Measurements from ENCODE around the gene IGF2BP3. TPM values are rescaled to one million over a fixed set of nuclear protein-coding genes. Genes with fewer than 3 reads are reported as not detected.
"Not testable (repeated sequence)": the region's sequence is repeated elsewhere in the genome, so short reads cannot be mapped to it uniquely, and the experiment has no call there.

IGF2BP3 gene
- total RNA-seq, 1 experiment from 2014 or later = 44.1 TPM

- DNase-seq (ENCODE audit: low read depth) = no peak
Measured at GRCh38 chr7:23426876-23427275, 43.4 kb downstream of the IGF2BP3 start.

DNA sequence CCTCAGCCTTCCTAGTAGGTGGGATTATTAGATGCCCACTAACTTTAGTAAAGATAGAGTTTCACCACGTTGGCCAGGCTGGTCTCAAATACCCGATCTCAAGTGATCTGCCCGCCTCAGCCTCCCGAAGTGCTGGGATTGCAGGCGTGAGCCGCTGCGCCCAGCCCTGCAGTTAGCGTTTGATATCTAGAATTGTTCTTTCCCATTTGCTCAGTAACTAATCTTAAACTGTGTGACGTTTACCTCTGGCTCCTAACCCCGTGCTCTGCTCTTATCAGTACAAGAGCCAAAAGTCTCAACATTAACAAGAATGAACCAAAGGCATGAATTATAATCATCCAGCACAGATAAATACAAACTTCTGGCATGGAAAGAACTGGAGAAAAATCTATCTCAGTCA lies 47.4 kb downstream of the IGF2BP3 start:
- no peak for DNase-seq (ENCODE audit: low read depth)

GRCh38 chr7:23422384-23422783 lies 47.9 kb downstream of the IGF2BP3 start:
- DNase-seq (ENCODE audit: low read depth) = no peak

- DNase-seq (ENCODE audit: low read depth) = no peak
Measured at GRCh38 chr7:23419845-23420244, 50.4 kb downstream of the IGF2BP3 start.

GRCh38 chr7:23419160-23419559 lies 51.1 kb downstream of the IGF2BP3 start:
- no peak for DNase-seq (ENCODE audit: low read depth)

DNA sequence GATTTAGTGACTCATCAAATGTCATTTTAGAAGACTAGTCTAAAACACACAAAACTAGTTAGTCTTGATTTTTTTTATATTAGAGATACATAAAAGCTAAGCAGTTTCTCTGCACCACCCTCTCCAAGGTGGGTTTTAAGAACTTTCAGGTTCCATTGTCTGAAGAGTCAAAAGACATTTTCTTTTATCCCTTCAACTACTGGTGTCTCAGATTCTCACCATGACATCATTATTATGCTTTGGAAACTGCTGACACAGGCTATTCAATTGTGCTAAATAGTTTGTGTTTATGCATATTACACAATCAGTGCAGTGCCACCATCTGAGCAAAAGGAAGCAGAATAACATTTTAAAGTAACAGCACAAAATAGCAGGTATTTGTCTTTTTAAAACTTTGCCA lies 52.2 kb downstream of the IGF2BP3 start:
- no peak for DNase-seq (ENCODE audit: low read depth)

DNA sequence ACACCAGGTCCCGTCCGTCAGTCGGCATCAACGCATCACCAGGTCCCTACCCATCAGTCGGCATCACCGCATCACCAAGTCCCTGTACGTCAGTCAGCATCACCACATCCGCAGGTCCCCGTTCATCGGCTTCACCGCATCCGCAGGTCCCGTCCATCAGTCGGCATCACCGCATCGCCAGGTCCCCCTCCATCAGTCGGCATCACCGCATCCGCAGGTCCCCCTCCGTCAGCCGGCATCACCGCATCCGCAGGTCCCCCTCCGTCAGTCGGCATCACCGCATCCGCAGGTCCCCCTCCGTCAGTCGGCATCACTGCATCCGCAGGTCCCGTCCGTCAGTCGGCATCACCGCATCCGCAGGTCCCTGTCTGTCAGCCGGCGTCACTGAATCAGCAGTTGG lies 55.1 kb downstream of the IGF2BP3 start:
- DNase-seq (ENCODE audit: low read depth) = no peak

GRCh38 chr7:23410446-23411183 lies 59.7 kb downstream of the IGF2BP3 start:
- no peak for DNase-seq (ENCODE audit: low read depth)

DNA sequence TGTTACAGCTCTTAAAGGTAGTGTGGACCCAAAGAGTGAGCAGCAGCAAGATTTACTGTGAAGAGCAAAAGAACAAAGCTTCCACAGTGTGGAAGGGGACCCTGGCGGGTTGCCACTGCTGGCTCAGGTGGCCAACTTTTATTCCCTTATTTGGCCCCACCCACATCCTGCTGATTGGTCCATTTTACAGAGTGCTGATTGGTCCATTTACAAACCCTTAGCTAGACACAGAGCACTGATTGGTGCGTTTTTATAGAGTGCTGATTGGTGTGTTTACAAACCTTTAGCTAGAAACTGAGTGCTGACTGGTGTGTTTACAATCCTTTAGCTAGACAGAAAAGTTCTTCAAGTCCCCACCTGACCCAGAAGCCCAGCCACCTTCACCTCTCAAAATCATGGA lies 63.7 kb downstream of the IGF2BP3 start:
- DNase-seq (ENCODE audit: low read depth) = not testable (repeated sequence)

DNA sequence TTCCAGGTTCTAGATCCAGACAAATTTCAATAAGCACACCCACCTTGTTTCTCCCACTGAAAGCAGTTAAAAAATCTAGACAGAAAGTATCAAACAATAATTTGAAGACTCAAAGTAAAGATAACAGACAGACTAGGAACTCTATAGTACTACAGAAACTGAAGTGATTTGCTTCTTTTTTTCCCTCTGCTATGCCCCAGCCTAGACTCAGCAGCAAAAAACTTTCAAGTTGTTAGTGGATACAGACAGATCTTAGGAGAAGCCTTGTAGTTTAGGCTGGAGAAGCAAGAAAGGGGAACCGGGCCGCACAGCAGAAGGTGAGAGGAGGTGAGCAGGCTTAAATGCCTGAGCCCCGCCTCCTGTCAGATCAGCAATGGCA lies 65.1 kb downstream of the IGF2BP3 start:
- DNase-seq (ENCODE audit: low read depth) = no peak

GRCh38 chr7:23404546-23405239 lies 65.6 kb downstream of the IGF2BP3 start:
- DNase-seq (ENCODE audit: low read depth) = no peak

DNA sequence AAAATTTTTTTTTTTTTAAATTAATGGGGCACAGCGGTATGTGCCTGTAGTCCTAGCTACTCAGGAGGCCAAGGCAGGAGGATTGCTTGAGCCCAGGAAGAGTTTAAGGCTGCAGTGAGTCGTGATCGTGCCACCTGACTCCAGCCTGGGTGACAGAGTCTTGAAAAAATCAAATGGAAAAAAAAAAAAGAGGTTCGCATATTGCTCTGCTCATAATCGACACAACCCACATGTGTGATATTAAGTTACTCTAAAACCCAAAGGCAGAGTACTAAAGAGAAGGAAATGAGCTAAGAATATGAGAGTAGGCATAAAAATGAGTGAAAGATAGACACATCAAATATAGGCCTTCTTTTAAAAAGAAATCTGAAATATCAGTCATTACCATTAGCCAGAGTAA lies 66.3 kb downstream of the IGF2BP3 start:
- DNase-seq (ENCODE audit: low read depth) = no peak

DNA sequence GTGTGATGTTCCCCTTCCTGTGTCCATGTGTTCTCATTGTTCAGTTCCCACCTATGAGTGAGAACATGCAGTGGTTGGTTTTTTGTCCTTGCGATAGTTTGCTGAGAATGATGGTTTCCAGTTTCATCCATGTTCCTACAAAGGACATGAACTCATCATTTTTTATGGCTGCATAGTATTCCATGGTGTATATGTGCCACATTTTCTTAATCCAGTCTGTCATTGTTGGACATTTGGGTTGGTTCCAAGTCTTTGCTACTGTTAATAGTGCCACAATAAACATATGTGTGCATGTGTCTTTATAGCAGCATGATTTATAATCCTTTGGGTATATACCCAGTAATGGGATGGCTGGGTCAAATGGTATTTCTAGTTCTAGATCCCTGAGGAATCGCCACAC lies 72.2 kb downstream of the IGF2BP3 start:
- not testable (repeated sequence) for DNase-seq (ENCODE audit: low read depth)

GRCh38 chr7:23397241-23397640 lies 73.0 kb downstream of the IGF2BP3 start:
- DNase-seq (ENCODE audit: low read depth) = no peak

DNA sequence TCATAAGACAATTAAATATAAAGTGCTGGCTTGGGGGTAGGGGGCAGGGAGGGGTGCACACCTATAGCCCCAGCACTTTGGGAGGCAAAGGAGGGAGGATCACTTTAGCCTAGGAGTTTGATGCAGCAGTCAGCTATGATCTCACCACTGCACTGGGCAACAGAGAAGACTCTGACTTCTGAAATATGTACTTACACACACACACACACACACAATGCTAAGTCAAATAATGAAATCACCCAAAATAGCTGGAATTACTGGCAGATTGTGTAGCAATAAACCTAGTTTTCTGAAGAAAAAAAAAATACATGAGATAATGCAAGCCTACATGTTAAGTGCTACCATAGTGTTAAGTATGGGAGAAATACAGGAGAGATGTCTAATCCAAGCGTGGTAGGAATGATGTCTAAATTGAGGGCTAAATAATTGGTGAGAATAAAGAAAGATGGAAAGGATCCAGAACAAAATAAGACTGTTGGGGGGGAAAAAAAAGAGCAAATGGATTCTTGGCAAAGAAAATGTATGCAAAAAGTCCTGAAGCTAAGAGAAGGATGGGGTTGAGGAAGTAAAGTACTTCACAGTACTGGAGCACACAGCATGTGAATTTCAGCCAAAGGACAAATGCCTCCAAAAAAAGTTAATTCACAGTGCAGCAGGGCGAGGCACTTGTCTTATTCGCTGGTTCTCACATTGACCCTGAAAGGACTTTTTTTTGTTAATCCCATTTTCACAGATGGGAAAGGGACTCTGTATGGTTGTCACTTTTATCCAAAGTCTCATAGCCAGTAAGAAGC lies 73.9 kb downstream of the IGF2BP3 start:
- DNase-seq (ENCODE audit: low read depth) = no peak

DNA sequence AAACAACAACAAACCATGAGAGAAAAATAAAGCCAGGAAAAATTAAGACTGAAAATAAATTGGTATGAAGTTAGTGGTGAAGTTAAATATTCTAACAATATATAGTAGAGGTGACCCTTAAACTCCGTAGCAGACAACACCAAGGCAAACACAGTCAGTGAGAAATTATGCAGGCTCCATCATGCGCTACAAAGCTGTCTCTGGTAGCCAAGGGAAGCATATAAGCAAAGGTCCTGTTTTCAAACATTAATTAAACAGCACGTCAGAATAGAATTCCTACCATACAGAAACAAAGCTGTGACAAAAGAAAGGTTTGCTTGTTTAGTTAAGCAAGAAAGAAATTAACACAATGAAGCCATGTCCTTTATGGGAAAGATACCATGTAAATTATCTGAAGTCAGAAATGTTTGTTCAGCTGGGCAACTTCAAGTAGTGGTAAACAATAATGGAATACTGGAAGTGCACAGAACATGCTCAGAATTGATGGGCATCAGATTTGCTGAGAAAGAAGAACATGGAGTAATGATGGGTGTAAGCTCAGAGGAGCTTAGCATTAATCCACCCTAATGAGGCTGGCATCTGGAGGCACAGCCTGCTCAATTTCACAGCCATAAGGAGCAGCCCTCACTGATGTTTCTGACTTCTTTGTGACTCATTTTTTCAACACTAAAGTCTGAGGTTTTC lies 75.7 kb downstream of the IGF2BP3 start:
- no peak for DNase-seq (ENCODE audit: low read depth)

DNA sequence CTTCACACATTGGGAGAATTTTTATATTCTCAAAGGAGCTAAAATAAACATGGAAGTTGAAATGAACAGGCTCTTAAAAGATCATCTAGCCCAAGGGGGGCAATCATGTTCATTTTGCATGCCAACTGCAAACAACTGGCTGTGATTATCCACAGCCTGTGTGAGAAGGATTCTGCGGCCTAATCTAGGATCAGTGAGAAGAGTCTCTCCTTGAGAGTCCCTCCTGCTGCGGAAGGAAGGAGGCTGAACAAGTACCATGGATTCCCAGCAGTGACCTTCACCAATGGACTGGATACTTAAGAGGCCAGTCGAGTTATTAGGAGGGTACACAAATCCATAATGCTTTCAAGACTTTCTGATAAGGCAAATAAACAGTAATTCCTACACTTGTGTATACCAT lies 76.7 kb downstream of the IGF2BP3 start:
- no peak for DNase-seq (ENCODE audit: low read depth)

DNA sequence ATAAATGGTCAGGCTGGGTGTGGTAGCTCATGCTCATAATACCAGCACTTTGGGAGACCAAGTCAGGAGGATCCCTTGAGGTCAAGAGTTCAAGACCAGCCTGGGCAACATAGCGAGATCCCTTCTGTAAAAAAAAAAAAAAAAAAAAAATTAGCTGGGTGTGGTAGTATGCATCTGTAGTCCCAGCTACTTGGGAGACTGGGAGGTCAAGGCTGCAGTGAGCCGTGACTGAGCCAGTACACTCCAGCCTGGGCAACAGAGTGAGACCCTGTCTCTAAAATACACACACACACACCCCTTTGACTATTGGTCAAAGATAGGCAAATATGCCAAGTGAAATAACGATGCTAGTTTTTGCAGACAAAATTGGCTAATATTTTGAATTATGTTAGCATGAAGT lies 80.6 kb downstream of the IGF2BP3 start:
- no peak for DNase-seq (ENCODE audit: low read depth)

DNA sequence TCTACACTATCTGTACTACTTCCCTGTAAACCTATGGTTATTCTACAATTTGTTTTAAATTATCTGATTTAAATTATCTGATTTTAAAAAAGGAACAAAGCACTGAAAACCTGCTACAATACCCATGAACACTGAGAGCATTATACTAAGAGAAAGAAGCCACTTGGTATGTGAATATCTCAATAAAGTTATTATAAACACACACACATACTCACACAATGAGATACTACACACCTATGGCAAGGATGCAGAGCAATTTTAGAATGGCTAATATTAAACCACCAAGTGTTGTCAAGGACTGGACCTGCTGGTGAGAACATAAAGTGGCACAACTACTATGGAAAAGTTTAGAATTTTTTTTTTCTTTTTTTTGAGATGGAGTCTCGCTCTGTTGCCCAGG lies 82.7 kb downstream of the IGF2BP3 start:
- DNase-seq (ENCODE audit: low read depth) = no peak

DNA sequence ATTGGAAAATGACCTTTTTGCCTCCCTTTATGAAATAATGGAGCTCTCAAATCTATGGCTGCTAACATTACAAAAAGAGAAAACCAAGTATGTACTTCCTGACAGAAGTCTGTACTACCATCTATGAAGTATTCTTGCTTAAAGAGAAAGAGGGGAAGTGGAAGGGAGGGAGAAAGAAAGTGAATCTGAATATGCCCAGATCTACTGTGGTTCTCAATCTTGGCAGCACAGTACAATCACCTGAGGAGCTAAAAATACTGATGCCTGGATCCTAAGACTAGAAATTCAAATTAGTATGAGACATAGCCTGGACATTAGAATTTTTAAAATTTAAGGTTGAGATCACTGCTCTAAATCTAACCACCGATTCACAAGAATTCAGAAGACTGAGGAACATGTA lies 85.2 kb downstream of the IGF2BP3 start:
- no peak for DNase-seq (ENCODE audit: low read depth)

DNA sequence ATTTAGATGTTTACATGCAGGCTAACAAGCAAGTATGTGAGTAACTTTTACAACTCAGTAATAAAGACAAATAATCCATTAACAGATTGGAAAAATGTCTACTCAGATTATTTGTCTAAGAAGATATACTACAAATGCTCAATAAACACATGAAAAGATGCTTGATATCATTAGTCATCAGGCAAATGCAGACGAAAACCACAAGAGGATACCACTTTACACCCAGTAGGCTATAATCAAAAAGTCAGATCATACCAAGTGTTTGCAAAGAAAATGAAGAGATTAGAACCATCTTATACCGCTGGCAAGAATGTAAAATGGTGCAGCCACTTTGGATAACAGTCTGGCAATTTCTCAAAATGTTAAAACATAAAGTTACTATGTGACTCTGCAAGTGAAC lies 87.1 kb downstream of the IGF2BP3 start:
- DNase-seq (ENCODE audit: low read depth) = peak; percentile 31

DNA sequence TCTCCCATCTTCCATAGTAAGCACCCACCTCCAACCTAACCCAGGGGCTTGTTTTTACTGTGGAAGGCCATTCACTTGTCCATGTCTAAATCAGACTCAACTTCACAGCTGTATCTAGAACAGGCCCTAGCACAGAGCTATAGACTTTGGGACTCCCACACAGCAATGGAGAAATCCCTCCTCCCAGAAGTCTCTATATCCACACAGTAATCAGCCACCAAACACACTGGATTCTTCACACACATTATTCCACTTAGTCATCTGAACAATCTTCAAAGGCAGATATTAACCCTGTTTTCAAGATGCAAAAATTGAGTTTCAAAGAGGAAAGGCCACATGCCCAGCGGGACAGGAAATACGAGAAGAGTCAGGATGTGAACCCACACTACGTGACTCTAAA lies 89.3 kb downstream of the IGF2BP3 start:
- DNase-seq (ENCODE audit: low read depth) = no peak
